ENCODE results near the gene REV3L. TPM values are rescaled to one million over a fixed set of nuclear protein-coding genes. Genes with fewer than 3 reads are reported as not detected.

REV3L gene
- polyA plus RNA-seq, 4 donors = 4.2 to 16.8 (median 8.4) TPM

Other genes starting within 250 kb of the REV3L start
- 10 to 100 TPM; 40.4 to 50.0 (median 42.0) TPM for gene TRAF3IP2, start 122.7 kb upstream of the REV3L start, polyA plus RNA-seq

All from small intestine (tissue), 4 donors.